Measurements from ENCODE around the gene CPE. TPM values are rescaled to one million over a fixed set of nuclear protein-coding genes. Genes with fewer than 3 reads are reported as not detected.
A peak's percentile ranks its signal among the peaks of the same experiment; 100 is the strongest.

Gene CPE
- total and polyA plus RNA-seq, 12 donors: 16.9 to 57.6 (median 26.6) TPM

DNA sequence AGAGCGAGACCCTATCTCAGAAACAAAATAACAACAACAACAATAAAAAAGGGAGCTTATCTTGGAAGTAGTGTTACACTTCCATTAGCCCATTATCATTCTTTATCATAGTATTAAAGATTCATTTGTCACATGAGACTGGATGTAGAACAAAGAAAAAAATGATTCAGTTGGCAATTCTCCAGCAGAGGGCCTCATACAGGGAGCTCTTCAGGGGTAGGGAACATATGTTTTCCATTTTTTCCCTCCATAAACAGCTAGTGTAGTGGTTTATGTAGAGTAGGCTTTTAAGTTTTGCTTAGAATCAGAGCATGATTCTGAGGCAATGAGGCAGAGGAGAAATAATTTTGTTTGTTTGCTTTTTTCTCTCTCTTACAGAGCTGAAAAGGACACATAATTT, 5.8 kb downstream of the CPE start:
- intact Hi-C loops (cut with DNase I): loop anchor here in 2 of 10 donors (5.0 kb wide), 2 partner anchors 33 to 78 kb away; no protein-coding TSS in a partner anchor
- 94 to 96% methylated on average over 1 of the region's 1 CpG for WGBS, 2 donors
- DNase-seq (no peak), ATAC-seq (no peak)
- H3K9me3 ChIP-seq: no peaks in the 10 kb centered on the region
- TF ChIP-seq, protein P1, sequence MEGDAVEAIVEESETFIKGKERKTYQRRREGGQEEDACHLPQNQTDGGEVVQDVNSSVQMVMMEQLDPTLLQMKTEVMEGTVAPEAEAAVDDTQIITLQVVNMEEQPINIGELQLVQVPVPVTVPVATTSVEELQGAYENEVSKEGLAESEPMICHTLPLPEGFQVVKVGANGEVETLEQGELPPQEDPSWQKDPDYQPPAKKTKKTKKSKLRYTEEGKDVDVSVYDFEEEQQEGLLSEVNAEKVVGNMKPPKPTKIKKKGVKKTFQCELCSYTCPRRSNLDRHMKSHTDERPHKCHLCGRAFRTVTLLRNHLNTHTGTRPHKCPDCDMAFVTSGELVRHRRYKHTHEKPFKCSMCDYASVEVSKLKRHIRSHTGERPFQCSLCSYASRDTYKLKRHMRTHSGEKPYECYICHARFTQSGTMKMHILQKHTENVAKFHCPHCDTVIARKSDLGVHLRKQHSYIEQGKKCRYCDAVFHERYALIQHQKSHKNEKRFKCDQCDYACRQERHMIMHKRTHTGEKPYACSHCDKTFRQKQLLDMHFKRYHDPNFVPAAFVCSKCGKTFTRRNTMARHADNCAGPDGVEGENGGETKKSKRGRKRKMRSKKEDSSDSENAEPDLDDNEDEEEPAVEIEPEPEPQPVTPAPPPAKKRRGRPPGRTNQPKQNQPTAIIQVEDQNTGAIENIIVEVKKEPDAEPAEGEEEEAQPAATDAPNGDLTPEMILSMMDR (IDR thresholded peaks at IDR 0.05): no peak
- H3K27ac ChIP-seq: peak overlapping the region in 1 of 10 donors; percentile 19
- H3K4me1 ChIP-seq: peaks cover 0 to 11% (median 0%) of the 10 kb centered on the region in 9 donors
- H3K36me3 ChIP-seq: no peaks in the 10 kb centered on the region
- H3K27me3 ChIP-seq: peaks cover 0 to 42% (median 6%) of the 10 kb centered on the region in 7 donors
- no peak overlapping the region for H3K4me3 ChIP-seq

DNA sequence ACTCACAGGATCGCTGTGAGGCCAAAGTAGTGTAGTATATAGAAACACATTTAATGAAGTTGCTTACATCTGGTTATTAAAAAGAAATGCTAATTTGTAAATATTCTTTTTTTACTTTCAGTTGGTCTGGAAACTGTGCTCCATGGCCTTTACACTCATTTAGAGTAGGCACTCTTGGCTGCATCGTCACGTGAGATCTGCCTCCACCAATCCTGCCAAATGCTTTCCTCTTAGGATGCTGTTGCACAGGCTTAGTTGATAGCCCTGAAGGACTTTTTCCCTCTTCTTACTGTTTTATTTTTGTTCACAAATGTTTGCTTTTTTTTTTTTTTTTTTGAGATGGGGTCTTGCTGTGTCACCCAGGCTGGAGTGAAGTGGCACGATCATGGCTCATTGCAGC, 6.3 kb downstream of the CPE start:
- no peak overlapping the region for H3K27ac ChIP-seq
- TF ChIP-seq, protein P1 (IDR thresholded peaks at IDR 0.05): no peak
- H3K36me3 ChIP-seq: no peaks in the 10 kb centered on the region
- no peak for DNase-seq
- peaks cover 0 to 11% (median 0%) of the 10 kb centered on the region in 9 donors for H3K4me1 ChIP-seq
- H3K4me3 ChIP-seq: no peak overlapping the region
- WGBS, 2 donors: 88 to 89% methylated on average over 4 of the region's 4 CpGs
- peaks cover 0 to 36% (median 1%) of the 10 kb centered on the region in 7 donors for H3K27me3 ChIP-seq
- intact Hi-C loops (cut with DNase I): no loop called here
- no peak for ATAC-seq
- H3K9me3 ChIP-seq: no peaks in the 10 kb centered on the region

DNA sequence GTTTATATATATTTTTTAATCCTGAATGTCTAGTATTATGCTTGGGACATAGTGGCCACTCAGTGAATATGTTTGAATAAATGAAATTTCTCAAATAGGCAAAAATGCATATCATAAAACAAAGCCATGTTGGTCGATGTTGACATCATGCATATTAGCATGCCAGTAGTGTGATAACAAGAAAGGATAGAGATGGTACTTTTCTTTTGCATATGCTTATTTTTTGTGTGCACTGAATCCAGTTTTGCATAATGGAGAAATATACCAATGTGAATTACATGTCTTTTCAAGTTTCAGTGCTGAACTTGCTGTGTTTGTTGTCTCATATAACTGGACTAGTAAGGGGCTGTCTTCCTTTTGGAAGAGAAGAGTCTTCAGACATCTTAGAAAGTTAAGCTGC, 7.5 kb downstream of the CPE start:
- ATAC-seq: no peak
- Histone ChIP-seq H3K27ac (no peak overlapping the region), H3K9me3 (no peaks in the 10 kb centered on the region), H3K4me1 (peaks cover 0 to 11% (median 0%) of the 10 kb centered on the region in 9 donors), H3K27me3 (peaks cover 0 to 26% (median 0%) of the 10 kb centered on the region in 7 donors), H3K36me3 (no peaks in the 10 kb centered on the region), H3K4me3 (no peak overlapping the region)
- no peak for DNase-seq
- intact Hi-C loops (cut with DNase I): no loop called here
- WGBS, 2 donors: 94 to 97% methylated on average over 1 of the region's 1 CpG
- TF ChIP-seq, protein P1 (IDR thresholded peaks at IDR 0.05): no peak

DNA sequence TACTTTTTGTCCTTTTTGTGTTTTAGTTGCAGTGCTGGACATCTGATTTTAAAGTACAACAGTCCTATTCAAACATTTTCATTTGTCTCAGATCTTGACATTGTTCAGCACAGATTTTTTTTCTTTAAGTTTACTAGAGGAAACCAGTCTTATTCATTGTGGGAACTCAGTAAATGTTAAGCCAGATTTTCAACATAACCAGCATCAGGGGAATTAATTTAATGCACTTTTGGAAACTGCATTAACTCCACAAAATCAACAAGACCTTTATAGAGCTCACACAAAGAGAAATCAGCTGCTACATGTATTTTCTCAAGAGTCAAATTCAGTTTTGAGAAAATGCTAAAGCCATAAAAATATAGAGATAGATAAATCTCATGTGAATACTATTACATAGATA, 9.9 kb downstream of the CPE start:
- intact Hi-C loops (cut with DNase I): no loop called here
- H3K4me3 ChIP-seq: no peak overlapping the region
- no peak for DNase-seq
- peaks cover 0 to 6% (median 0%) of the 10 kb centered on the region in 9 donors for H3K4me1 ChIP-seq
- H3K36me3 ChIP-seq: no peaks in the 10 kb centered on the region
- ATAC-seq: no peak
- no peak overlapping the region for H3K27ac ChIP-seq
- TF ChIP-seq, protein P1 (IDR thresholded peaks at IDR 0.05): no peak
- no peaks in the 10 kb centered on the region for H3K9me3 ChIP-seq
- peaks cover 0 to 10% (median 0%) of the 10 kb centered on the region in 7 donors for H3K27me3 ChIP-seq

All from heart right ventricle (tissue), 16 donors.